Fibroblast of peridontal ligament (primary cell): ENCODE results near the gene PACRG.

Source experiments
- DNase-seq: peaks from one replicate; pipeline ENCODE4 v3.0.0-alpha.2; 2010; ENCODE audit errors: extremely low read depth

PACRG gene

GRCh38 chr6:163351013-163351412 is 623.2 kb downstream of the PACRG start:
- no peak for DNase-seq

GRCh38 chr6:163352011-163352685 is 624.4 kb downstream of the PACRG start:
- DNase-seq, result no peak

GRCh38 chr6:163352966-163353365 is 625.2 kb downstream of the PACRG start:
- no peak for DNase-seq

GRCh38 chr6:163354085-163354484 is 626.3 kb downstream of the PACRG start:
- DNase-seq, result no peak

- DNase-seq, result no peak
Measured at GRCh38 chr6:163354761-163355425, 627.1 kb downstream of the PACRG start.

GRCh38 chr6:163355426-163355991 is 627.7 kb downstream of the PACRG start:
- peak; percentile 2 for DNase-seq

GRCh38 chr6:163356324-163356723 is 628.5 kb downstream of the PACRG start:
- no peak for DNase-seq

GRCh38 chr6:163356743-163357142 is 629.0 kb downstream of the PACRG start:
- DNase-seq, result no peak

GRCh38 chr6:163364641-163365040 is 636.9 kb downstream of the PACRG start:
- DNase-seq, result no peak
